Testis (tissue), 2 donors: Measurements from ENCODE around the gene SCAMP1.

Experiments
- POLR2A ChIP-seq: fragments of 450-650 bp; IDR thresholded peaks from one replicate; pipeline ENCODE4 v1.6.1; 2017; ENCODE audit warnings: antibody characterized with exemption, mild to moderate bottlenecking, moderate library complexity
- TF ChIP-seq, protein P1 (sequence below), 3 experiments: fragments of 450-650 bp in 2 of 3; fragments of 200-600 bp in 1 of 3; sonication (generic) in 1 of 3; IDR thresholded peaks; one replicate each; pipeline ENCODE4 v1.5.1; 2016 to 2019; ENCODE audit warnings: antibody characterized with exemption in 3 of 3, mild to moderate bottlenecking in 2 of 3, moderate library complexity in 1 of 3

DNA sequence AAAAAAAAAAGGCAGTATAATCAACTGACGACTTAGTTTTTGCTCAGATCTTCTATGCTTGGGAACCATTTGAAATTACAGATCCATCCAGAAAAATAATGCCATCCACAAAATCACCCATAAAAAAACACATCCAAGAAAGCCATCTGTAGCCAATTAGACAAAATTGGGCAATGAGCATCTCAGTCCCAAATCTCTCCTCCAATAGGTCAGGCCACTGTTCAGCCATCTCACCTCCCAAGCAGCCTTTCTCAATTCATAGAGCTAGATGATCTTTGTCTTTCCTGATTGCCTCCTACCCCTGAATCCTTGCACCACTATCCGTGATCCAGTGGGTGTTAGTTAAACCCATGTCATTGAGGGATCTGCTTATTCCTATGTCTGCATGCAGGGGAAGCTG, 139.6 kb downstream of the SCAMP1 start:
- TF ChIP-seq, protein P1, sequence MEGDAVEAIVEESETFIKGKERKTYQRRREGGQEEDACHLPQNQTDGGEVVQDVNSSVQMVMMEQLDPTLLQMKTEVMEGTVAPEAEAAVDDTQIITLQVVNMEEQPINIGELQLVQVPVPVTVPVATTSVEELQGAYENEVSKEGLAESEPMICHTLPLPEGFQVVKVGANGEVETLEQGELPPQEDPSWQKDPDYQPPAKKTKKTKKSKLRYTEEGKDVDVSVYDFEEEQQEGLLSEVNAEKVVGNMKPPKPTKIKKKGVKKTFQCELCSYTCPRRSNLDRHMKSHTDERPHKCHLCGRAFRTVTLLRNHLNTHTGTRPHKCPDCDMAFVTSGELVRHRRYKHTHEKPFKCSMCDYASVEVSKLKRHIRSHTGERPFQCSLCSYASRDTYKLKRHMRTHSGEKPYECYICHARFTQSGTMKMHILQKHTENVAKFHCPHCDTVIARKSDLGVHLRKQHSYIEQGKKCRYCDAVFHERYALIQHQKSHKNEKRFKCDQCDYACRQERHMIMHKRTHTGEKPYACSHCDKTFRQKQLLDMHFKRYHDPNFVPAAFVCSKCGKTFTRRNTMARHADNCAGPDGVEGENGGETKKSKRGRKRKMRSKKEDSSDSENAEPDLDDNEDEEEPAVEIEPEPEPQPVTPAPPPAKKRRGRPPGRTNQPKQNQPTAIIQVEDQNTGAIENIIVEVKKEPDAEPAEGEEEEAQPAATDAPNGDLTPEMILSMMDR (IDR thresholded peaks at IDR 0.05): no peak
- TF ChIP-seq POLR2A: no peak
